Ishikawa (cell line): Measurements from ENCODE around the gene ERG.

Experiments
- CEBPB ChIP-seq: IDR thresholded peaks from 2 replicates; pipeline ENCODE4 v1.6.1; 2012
- CREB1 ChIP-seq: IDR thresholded peaks from 2 replicates; pipeline ENCODE4 v1.6.1; 2012; ENCODE audit warnings: low read depth
- EGR1 ChIP-seq: IDR thresholded peaks from 2 replicates; pipeline ENCODE4 v1.6.1; 2012
- EP300 ChIP-seq: IDR thresholded peaks from 2 replicates; pipeline ENCODE4 v1.6.1; 2012; ENCODE audit warnings: borderline replicate concordance
- FOXM1 ChIP-seq: IDR thresholded peaks from 2 replicates; pipeline ENCODE4 v1.6.1; 2012; ENCODE audit warnings: low read depth, borderline replicate concordance
- MAX ChIP-seq: IDR thresholded peaks from 2 replicates; pipeline ENCODE4 v1.6.1; 2012
- NFIC ChIP-seq: IDR thresholded peaks from 2 replicates; pipeline ENCODE4 v1.6.1; 2012
- RAD21 ChIP-seq: IDR thresholded peaks from 2 replicates; pipeline ENCODE4 v1.6.1; 2012; ENCODE audit warnings: low read depth
- REST ChIP-seq: IDR thresholded peaks from 2 replicates; pipeline ENCODE4 v1.6.1; 2012; ENCODE audit warnings: low read depth, mild to moderate bottlenecking
- TAF1 ChIP-seq: IDR thresholded peaks from 2 replicates; pipeline ENCODE4 v1.6.1; 2012; ENCODE audit warnings: low read depth, mild to moderate bottlenecking
- TCF12 ChIP-seq: IDR thresholded peaks from 2 replicates; pipeline ENCODE4 v1.6.1; 2012; ENCODE audit warnings: low read depth
- TEAD4 ChIP-seq: IDR thresholded peaks from 2 replicates; pipeline ENCODE4 v1.6.1; 2012
- USF1 ChIP-seq: IDR thresholded peaks from 2 replicates; pipeline ENCODE4 v1.6.1; 2012
- YY1 ChIP-seq: IDR thresholded peaks from 2 replicates; pipeline ENCODE4 v1.6.1; 2012; ENCODE audit warnings: low read depth
- ZBTB7A ChIP-seq: IDR thresholded peaks from 2 replicates; pipeline ENCODE4 v1.6.1; 2012; ENCODE audit warnings: low read depth

Gene ERG

GRCh38 chr21:38355992-38356781 lies 142.1 kb downstream of the ERG start:
- TF ChIP-seq TEAD4 (no peak), RAD21 (peak; percentile 97)

- no peak for TF ChIP-seq TCF12
- TF ChIP-seq ZBTB7A = no peak
- TF ChIP-seq NFIC = no peak
- no peak for TF ChIP-seq REST
- TF ChIP-seq EGR1 = no peak
- TF ChIP-seq USF1 = no peak
- no peak for TF ChIP-seq YY1
- TF ChIP-seq TAF1 = no peak
- no peak for TF ChIP-seq TEAD4
- TF ChIP-seq MAX = no peak
- no peak for TF ChIP-seq CREB1
- no peak for TF ChIP-seq EP300
- no peak for TF ChIP-seq RAD21
- TF ChIP-seq FOXM1 = no peak
- no peak for TF ChIP-seq CEBPB
Observed at GRCh38 chr21:38355353-38355752, 142.9 kb downstream of the ERG start.

GRCh38 chr21:38354746-38355145 lies 143.5 kb downstream of the ERG start:
- TF ChIP-seq RAD21 (no peak), CEBPB (no peak), YY1 (no peak), NFIC (no peak), REST (no peak), ZBTB7A (no peak), CREB1 (no peak), TCF12 (no peak), TEAD4 (no peak), FOXM1 (no peak)

GRCh38 chr21:38354231-38354630 lies 144.0 kb downstream of the ERG start:
- TF ChIP-seq CEBPB (no peak), FOXM1 (no peak), YY1 (no peak), ZBTB7A (no peak), EP300 (no peak), TAF1 (no peak), CREB1 (no peak), EGR1 (no peak), TEAD4 (no peak), TCF12 (no peak), NFIC (no peak)

- TF ChIP-seq RAD21 (peak; percentile 79), NFIC (no peak), YY1 (no peak), CREB1 (no peak)
Observed at GRCh38 chr21:38352536-38353219, 145.6 kb downstream of the ERG start.

GRCh38 chr21:38351961-38352521 lies 146.2 kb downstream of the ERG start:
- TF ChIP-seq USF1 = no peak
- no peak for TF ChIP-seq NFIC
- no peak for TF ChIP-seq EP300
